Ishikawa (cell line): ENCODE results near the gene EXOC3L2.

Experiments used
- CEBPB ChIP-seq: IDR thresholded peaks from 2 replicates; pipeline ENCODE4 v1.6.1; 2012
- CREB1 ChIP-seq: IDR thresholded peaks from 2 replicates; pipeline ENCODE4 v1.6.1; 2012; ENCODE audit warnings: low read depth
- EGR1 ChIP-seq: IDR thresholded peaks from 2 replicates; pipeline ENCODE4 v1.6.1; 2012
- EP300 ChIP-seq: IDR thresholded peaks from 2 replicates; pipeline ENCODE4 v1.6.1; 2012; ENCODE audit warnings: borderline replicate concordance
- FOXM1 ChIP-seq: IDR thresholded peaks from 2 replicates; pipeline ENCODE4 v1.6.1; 2012; ENCODE audit warnings: low read depth, borderline replicate concordance
- MAX ChIP-seq: IDR thresholded peaks from 2 replicates; pipeline ENCODE4 v1.6.1; 2012
- NFIC ChIP-seq: IDR thresholded peaks from 2 replicates; pipeline ENCODE4 v1.6.1; 2012
- RAD21 ChIP-seq: IDR thresholded peaks from 2 replicates; pipeline ENCODE4 v1.6.1; 2012; ENCODE audit warnings: low read depth
- REST ChIP-seq: IDR thresholded peaks from 2 replicates; pipeline ENCODE4 v1.6.1; 2012; ENCODE audit warnings: low read depth, mild to moderate bottlenecking
- TAF1 ChIP-seq: IDR thresholded peaks from 2 replicates; pipeline ENCODE4 v1.6.1; 2012; ENCODE audit warnings: low read depth, mild to moderate bottlenecking
- TCF12 ChIP-seq: IDR thresholded peaks from 2 replicates; pipeline ENCODE4 v1.6.1; 2012; ENCODE audit warnings: low read depth
- USF1 ChIP-seq: IDR thresholded peaks from 2 replicates; pipeline ENCODE4 v1.6.1; 2012
- YY1 ChIP-seq: IDR thresholded peaks from 2 replicates; pipeline ENCODE4 v1.6.1; 2012; ENCODE audit warnings: low read depth
- ZBTB7A ChIP-seq: IDR thresholded peaks from 2 replicates; pipeline ENCODE4 v1.6.1; 2012; ENCODE audit warnings: low read depth

- TF ChIP-seq EP300, result no peak
- no peak for TF ChIP-seq CREB1
- TF ChIP-seq CEBPB, result no peak
- no peak for TF ChIP-seq YY1
- TF ChIP-seq TAF1, result no peak
- TF ChIP-seq EGR1, result no peak
- no peak for TF ChIP-seq NFIC
- TF ChIP-seq RAD21, result no peak
- no peak for TF ChIP-seq REST
- no peak for TF ChIP-seq ZBTB7A
- no peak for TF ChIP-seq USF1
- TF ChIP-seq MAX, result no peak
- no peak for TF ChIP-seq FOXM1
- TF ChIP-seq TCF12, result no peak
These were observed 32.2 kb downstream of the EXOC3L2 start for GRCh38 chr19:45213031-45213430.
